Neural cell (in vitro differentiated cells): ENCODE results near the gene TMEM175. TPM values are rescaled to one million over a fixed set of nuclear protein-coding genes. Genes with fewer than 3 reads are reported as not detected.
"Not testable (repeated sequence)": the region's sequence is repeated elsewhere in the genome, so short reads cannot be mapped to it uniquely, and the experiment has no call there.

Experiments used
- H2AFZ ChIP-seq: fragments of 200-600, 300-800 bp; sonication (generic), shearing (Covaris generic); 2 replicates; pipeline ENCODE4 v1.6.0; 2014; ENCODE audit warnings: low read depth, mild to moderate bottlenecking, antibody characterized with exemption, low read length, moderate library complexity
- H3F3A ChIP-seq: fragments of 200-600 bp; shearing (Covaris generic); 2 replicates; pipeline ENCODE4 v1.6.1; 2016; ENCODE audit warnings: mild to moderate bottlenecking, moderate library complexity, mixed read lengths, antibody characterized with exemption, low read length; ENCODE audit not compliant: insufficient read depth, poor library complexity, severe bottlenecking
- H3K27ac ChIP-seq: fragments of 200-600, 300-800 bp; sonication (generic), shearing (Covaris generic); 2 replicates; pipeline ENCODE4 v1.5.1; 2014; ENCODE audit warnings: mild to moderate bottlenecking, low read length, moderate library complexity
- H3K27me3 ChIP-seq: fragments of 300-800, 200-600 bp; sonication (generic), shearing (Covaris generic); 2 replicates; pipeline ENCODE4 v1.6.0; 2014; ENCODE audit warnings: mild to moderate bottlenecking, low read depth, low read length, moderate library complexity; ENCODE audit not compliant: insufficient read depth
- H3K36me3 ChIP-seq: fragments of 300-800, 200-600 bp; sonication (generic), shearing (Covaris generic); 2 replicates; pipeline ENCODE4 v1.5.1; 2014; ENCODE audit warnings: mild to moderate bottlenecking, antibody characterized with exemption, low read length, moderate library complexity; ENCODE audit not compliant: insufficient read depth
- H3K4me2 ChIP-seq: fragments of 300-800, 200-600 bp; sonication (generic), shearing (Covaris generic); 2 replicates; pipeline ENCODE4 v1.6.0; 2014; ENCODE audit warnings: mild to moderate bottlenecking, low read length
- H3K4me3 ChIP-seq: fragments of 300-800, 200-600 bp; sonication (generic), shearing (Covaris generic); 2 replicates; pipeline ENCODE4 v1.5.1; 2014; ENCODE audit warnings: mild to moderate bottlenecking, low read length, moderate library complexity
- H3K79me2 ChIP-seq: fragments of 200-600 bp; shearing (Covaris generic); replicated peaks from 2 replicates; pipeline ENCODE4 v1.6.0; 2014; ENCODE audit warnings: mild to moderate bottlenecking, low read length, moderate library complexity; ENCODE audit not compliant: insufficient read depth
- H3K9ac ChIP-seq: fragments of 300-800, 200-600 bp; sonication (generic), shearing (Covaris generic); 2 replicates; pipeline ENCODE4 v1.6.1; 2016; ENCODE audit warnings: mild to moderate bottlenecking, low read length, mixed read lengths
- H3K9me2 ChIP-seq: fragments of 200-600 bp; shearing (Covaris generic); 2 replicates; pipeline ENCODE4 v1.6.1; 2016; ENCODE audit warnings: mild to moderate bottlenecking, low read length, mixed read lengths; ENCODE audit not compliant: insufficient read depth
- H3K9me3 ChIP-seq: fragments of 200-600, 300-800 bp; sonication (generic), shearing (Covaris generic); 2 replicates; pipeline ENCODE4 v1.6.1; 2016; ENCODE audit warnings: mild to moderate bottlenecking, mixed run types, low read length, moderate library complexity, mixed read lengths
- H4K20me1 ChIP-seq: fragments of 200-600 bp; shearing (Covaris generic); 2 replicates; pipeline ENCODE4 v1.6.1; 2016; ENCODE audit warnings: mild to moderate bottlenecking, mixed run types; ENCODE audit not compliant: insufficient read depth
- CTCF ChIP-seq: fragments of 450-650 bp; IDR thresholded peaks from 2 replicates; pipeline ENCODE4 v1.5.1; 2014; ENCODE audit warnings: antibody characterized with exemption, mild to moderate bottlenecking, moderate library complexity; ENCODE audit not compliant: poor library complexity, severe bottlenecking
- EP300 ChIP-seq: fragments of 450-650 bp; conservative IDR thresholded peaks from 2 replicates; pipeline ENCODE4 v1.6.1; 2014; ENCODE audit warnings: antibody characterized with exemption, mild to moderate bottlenecking, moderate library complexity; ENCODE audit not compliant: poor library complexity, severe bottlenecking
- EZH2 ChIP-seq: fragments of 200-600, 300-800 bp; shearing (Covaris generic), sonication (generic); IDR thresholded peaks from 2 replicates; pipeline ENCODE4 v1.6.1; 2014; ENCODE audit warnings: antibody characterized with exemption, low read length, borderline replicate concordance, mild to moderate bottlenecking; ENCODE audit not compliant: insufficient read depth, poor library complexity, severe bottlenecking
- MXI1 ChIP-seq: fragments of 450-650 bp; conservative IDR thresholded peaks from 2 replicates; pipeline ENCODE4 v1.6.1; 2014; ENCODE audit warnings: antibody characterized with exemption, mild to moderate bottlenecking; ENCODE audit not compliant: poor library complexity, severe bottlenecking
- POLR2AphosphoS5 ChIP-seq: IDR thresholded peaks from 2 replicates; pipeline ENCODE4 v1.6.1; 2012
- RAD21 ChIP-seq: fragments of 450-650 bp; conservative IDR thresholded peaks from 2 replicates; pipeline ENCODE4 v1.6.1; 2014; ENCODE audit warnings: antibody characterized with exemption, mild to moderate bottlenecking, moderate library complexity
- SMC3 ChIP-seq: fragments of 450-650 bp; conservative IDR thresholded peaks from 2 replicates; pipeline ENCODE4 v1.6.1; 2014; ENCODE audit warnings: antibody characterized with exemption, mild to moderate bottlenecking, moderate library complexity; ENCODE audit not compliant: poor library complexity
- TAF1 ChIP-seq: IDR thresholded peaks from 2 replicates; pipeline ENCODE4 v1.6.1; 2012; ENCODE audit warnings: low read depth
- polyA plus RNA-seq: library from polyadenylated mRNA; depleted of rRNA; stranded (reverse); fragments of >200 nt; gene quantifications from 2 replicates; pipeline ENCODE4 v1.2.3, GENCODE V29; 2014
- TF ChIP-seq, protein P1 (sequence below): IDR thresholded peaks from 2 replicates; pipeline ENCODE4 v1.6.1; 2012; ENCODE audit warnings: borderline replicate concordance

The TMEM175 gene
- polyA plus RNA-seq, 1 donor from 2014 or later = 36.9 TPM

GRCh38 chr4:932713-933070, 432 bp downstream of the TMEM175 start:
- TF ChIP-seq POLR2AphosphoS5 (no peak), SMC3 (peak; percentile 20), MXI1 (peak; percentile 45), CTCF (peak; percentile 5), TAF1 (no peak), RAD21 (no peak), EZH2 (no peak), EP300 (no peak)
- TF ChIP-seq, protein P1, sequence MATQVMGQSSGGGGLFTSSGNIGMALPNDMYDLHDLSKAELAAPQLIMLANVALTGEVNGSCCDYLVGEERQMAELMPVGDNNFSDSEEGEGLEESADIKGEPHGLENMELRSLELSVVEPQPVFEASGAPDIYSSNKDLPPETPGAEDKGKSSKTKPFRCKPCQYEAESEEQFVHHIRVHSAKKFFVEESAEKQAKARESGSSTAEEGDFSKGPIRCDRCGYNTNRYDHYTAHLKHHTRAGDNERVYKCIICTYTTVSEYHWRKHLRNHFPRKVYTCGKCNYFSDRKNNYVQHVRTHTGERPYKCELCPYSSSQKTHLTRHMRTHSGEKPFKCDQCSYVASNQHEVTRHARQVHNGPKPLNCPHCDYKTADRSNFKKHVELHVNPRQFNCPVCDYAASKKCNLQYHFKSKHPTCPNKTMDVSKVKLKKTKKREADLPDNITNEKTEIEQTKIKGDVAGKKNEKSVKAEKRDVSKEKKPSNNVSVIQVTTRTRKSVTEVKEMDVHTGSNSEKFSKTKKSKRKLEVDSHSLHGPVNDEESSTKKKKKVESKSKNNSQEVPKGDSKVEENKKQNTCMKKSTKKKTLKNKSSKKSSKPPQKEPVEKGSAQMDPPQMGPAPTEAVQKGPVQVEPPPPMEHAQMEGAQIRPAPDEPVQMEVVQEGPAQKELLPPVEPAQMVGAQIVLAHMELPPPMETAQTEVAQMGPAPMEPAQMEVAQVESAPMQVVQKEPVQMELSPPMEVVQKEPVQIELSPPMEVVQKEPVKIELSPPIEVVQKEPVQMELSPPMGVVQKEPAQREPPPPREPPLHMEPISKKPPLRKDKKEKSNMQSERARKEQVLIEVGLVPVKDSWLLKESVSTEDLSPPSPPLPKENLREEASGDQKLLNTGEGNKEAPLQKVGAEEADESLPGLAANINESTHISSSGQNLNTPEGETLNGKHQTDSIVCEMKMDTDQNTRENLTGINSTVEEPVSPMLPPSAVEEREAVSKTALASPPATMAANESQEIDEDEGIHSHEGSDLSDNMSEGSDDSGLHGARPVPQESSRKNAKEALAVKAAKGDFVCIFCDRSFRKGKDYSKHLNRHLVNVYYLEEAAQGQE = no peak
- Histone ChIP-seq H3K4me3 (peak overlapping the region; percentile 79), H3K9ac (peak overlapping the region; percentile 96), H4K20me1 (no peaks in the 10 kb centered on the region), H2AFZ (peak overlapping the region; percentile 70), H3K9me3 (no peaks in the 10 kb centered on the region), H3K79me2 (peaks cover 29% of the 10 kb centered on the region), H3K27me3 (no peaks in the 10 kb centered on the region), H3K36me3 (no peaks in the 10 kb centered on the region), H3K9me2 (no peaks in the 10 kb centered on the region), H3F3A (no peaks in the 10 kb centered on the region), H3K4me2 (peak overlapping the region; percentile 84), H3K27ac (peak overlapping the region; percentile 85)

- H3K27me3 ChIP-seq, H2AFZ ChIP-seq, H3K9me2 ChIP-seq, H3K4me2 ChIP-seq, H3K36me3 ChIP-seq, H3K9ac ChIP-seq, H3K79me2 ChIP-seq, H4K20me1 ChIP-seq, H3K4me3 ChIP-seq, H3F3A ChIP-seq, H3K9me3 ChIP-seq, H3K27ac ChIP-seq: not testable (repeated sequence)
These were observed 7.2 kb downstream of the TMEM175 start for GRCh38 chr4:939508-939907.

DNA sequence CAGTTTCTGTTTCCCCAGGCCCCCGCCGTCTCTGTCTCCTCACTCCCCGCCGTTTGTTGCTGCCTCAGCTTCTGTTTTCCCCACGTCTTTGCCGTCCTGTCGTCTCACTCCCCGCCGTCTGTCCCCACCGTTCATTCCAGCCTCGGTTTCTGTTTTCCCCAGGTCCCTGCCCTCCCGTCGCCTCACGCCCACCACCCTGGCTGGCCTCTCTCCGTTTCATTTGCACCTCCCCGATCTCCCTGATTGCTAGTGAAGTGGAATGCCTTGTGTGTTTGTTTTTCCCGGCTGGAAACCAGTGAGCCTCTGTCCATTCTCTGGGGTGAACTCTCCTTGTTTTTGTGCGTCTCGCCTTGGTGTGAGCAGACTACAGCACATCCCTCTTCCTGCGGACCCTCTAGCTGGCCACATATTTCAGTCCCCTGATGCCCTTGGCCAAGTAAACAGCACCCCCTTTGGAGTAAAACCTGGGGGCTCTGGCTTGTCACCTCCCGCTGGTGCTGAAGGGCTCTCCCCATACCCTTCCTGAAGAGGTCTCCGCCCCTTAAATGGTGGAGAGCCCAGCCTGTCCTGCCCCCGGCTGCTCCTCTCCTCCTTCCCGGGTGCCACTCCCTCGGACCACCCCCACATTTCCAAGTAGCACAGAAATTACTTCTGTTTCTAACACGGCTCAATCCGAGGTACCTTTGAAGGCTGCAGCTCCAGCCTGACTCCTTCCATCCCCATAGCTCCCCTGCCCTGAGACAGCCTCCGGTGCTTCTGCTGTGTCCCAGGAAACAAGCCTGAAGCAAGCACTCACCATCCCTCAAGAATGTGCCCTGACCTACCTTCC, 13.2 kb downstream of the TMEM175 start:
- TF ChIP-seq RAD21 (no peak), SMC3 (no peak), CTCF (no peak), MXI1 (no peak), EZH2 (no peak), POLR2AphosphoS5 (no peak), EP300 (no peak), TAF1 (no peak)
- TF ChIP-seq, protein P1 = no peak
- Histone ChIP-seq H3K36me3 (no peaks in the 10 kb centered on the region), H3K9ac (no peak overlapping the region), H3F3A (no peaks in the 10 kb centered on the region), H3K27ac (no peak overlapping the region), H3K79me2 (no peaks in the 10 kb centered on the region), H2AFZ (no peak overlapping the region), H4K20me1 (no peaks in the 10 kb centered on the region), H3K9me3 (no peaks in the 10 kb centered on the region), H3K4me3 (no peak overlapping the region), H3K27me3 (no peaks in the 10 kb centered on the region), H3K9me2 (no peaks in the 10 kb centered on the region), H3K4me2 (no peak overlapping the region)
